ENCODE measurements around the gene BHLHA15.

DNA sequence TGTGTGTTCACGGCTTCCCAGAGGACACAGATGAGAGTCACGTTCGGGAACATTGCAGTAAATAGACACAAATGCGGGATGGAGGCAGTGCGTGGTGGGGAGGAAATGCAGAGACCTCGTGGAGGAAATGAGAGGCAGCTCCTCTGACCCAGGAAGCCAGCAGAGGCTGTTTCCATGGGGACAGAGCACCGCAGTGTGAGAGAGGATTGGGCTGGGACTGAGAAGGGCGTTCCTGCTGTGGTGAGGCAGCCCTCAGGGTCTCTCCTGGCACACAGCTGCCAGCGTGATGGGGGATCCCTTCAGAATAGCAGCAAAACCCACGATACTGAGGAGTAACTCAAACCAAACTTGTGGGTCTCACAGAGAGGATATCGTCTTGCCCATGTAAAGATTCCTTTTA, 21.7 kb upstream of the BHLHA15 start:
- TF ChIP-seq, protein P1, sequence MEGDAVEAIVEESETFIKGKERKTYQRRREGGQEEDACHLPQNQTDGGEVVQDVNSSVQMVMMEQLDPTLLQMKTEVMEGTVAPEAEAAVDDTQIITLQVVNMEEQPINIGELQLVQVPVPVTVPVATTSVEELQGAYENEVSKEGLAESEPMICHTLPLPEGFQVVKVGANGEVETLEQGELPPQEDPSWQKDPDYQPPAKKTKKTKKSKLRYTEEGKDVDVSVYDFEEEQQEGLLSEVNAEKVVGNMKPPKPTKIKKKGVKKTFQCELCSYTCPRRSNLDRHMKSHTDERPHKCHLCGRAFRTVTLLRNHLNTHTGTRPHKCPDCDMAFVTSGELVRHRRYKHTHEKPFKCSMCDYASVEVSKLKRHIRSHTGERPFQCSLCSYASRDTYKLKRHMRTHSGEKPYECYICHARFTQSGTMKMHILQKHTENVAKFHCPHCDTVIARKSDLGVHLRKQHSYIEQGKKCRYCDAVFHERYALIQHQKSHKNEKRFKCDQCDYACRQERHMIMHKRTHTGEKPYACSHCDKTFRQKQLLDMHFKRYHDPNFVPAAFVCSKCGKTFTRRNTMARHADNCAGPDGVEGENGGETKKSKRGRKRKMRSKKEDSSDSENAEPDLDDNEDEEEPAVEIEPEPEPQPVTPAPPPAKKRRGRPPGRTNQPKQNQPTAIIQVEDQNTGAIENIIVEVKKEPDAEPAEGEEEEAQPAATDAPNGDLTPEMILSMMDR (IDR thresholded peaks at IDR 0.05): no peak
- TF ChIP-seq POLR2A (IDR thresholded peaks at IDR 0.05): no peak

Data from body of pancreas (tissue), 4 donors.